Activated naive CD4-positive, alpha-beta T cell treated with anti-CD3 and anti-CD28 coated beads, Interleukin-2, amount 10 ng/mL, durations not matched to agents 7 days and 5 days (primary cell): ENCODE measurements around the gene CAPNS2.
"Not testable (repeated sequence)": the region's sequence is repeated elsewhere in the genome, so short reads cannot be mapped to it uniquely, and the experiment has no call there.

ENCODE experiments used
- CTCF ChIA-PET: fragments of 350-600 bp; sonication (Branson Sonifier 250); formaldehyde crosslinking; loops from one replicate; lab custom pipeline; 2021; ENCODE audit warnings: antibody characterized with exemption; lab: Charles Lee
- DNase-seq: peaks from one replicate; pipeline ENCODE4 v3.0.0-alpha.2; 2020
- H3K27ac Mint-ChIP-seq: one replicate; pipeline ENCODE4 v1.8.0; 2021; ENCODE audit warnings: mild to moderate bottlenecking, moderate library complexity, mixed read lengths
- H3K27me3 Mint-ChIP-seq: one replicate; pipeline ENCODE4 v1.8.0; 2021; ENCODE audit warnings: mild to moderate bottlenecking, mixed read lengths
- H3K36me3 Mint-ChIP-seq: one replicate; pipeline ENCODE4 v1.8.0; 2021; ENCODE audit warnings: mixed read lengths
- H3K4me1 Mint-ChIP-seq: one replicate; pipeline ENCODE4 v1.8.0; 2021; ENCODE audit warnings: mixed read lengths
- H3K4me3 Mint-ChIP-seq: one replicate; pipeline ENCODE4 v1.8.0; 2021; ENCODE audit warnings: mild to moderate bottlenecking, moderate library complexity, mixed read lengths
- H3K9me3 Mint-ChIP-seq: one replicate; pipeline ENCODE4 v1.8.0; 2021; ENCODE audit warnings: mixed read lengths

Gene CAPNS2

GRCh38 chr16:55575496-55575895, 9.0 kb downstream of the CAPNS2 start:
- CTCF ChIA-PET, result no interaction called here

GRCh38 chr16:55576384-55576783, 9.9 kb downstream of the CAPNS2 start:
- Mint-ChIP-seq H3K4me3 (no peak overlapping the region), H3K36me3 (no peaks in the 10 kb centered on the region), H3K27me3 (no peaks in the 10 kb centered on the region), H3K27ac (no peak overlapping the region), H3K4me1 (no peaks in the 10 kb centered on the region), H3K9me3 (no peaks in the 10 kb centered on the region)
- no peak for DNase-seq
- CTCF ChIA-PET, result interaction anchor here (0.7 kb wide), 1 partner anchor 595 kb away, joined by 3 read pairs; no protein-coding TSS in a partner anchor

More at GRCh38 chr16:55575496-55575895, 9.0 kb downstream of the CAPNS2 start:
- no peak for DNase-seq
- Mint-ChIP-seq H3K27ac (no peak overlapping the region), H3K4me3 (no peak overlapping the region), H3K9me3 (no peaks in the 10 kb centered on the region), H3K36me3 (no peaks in the 10 kb centered on the region), H3K27me3 (no peaks in the 10 kb centered on the region), H3K4me1 (no peaks in the 10 kb centered on the region)

DNA sequence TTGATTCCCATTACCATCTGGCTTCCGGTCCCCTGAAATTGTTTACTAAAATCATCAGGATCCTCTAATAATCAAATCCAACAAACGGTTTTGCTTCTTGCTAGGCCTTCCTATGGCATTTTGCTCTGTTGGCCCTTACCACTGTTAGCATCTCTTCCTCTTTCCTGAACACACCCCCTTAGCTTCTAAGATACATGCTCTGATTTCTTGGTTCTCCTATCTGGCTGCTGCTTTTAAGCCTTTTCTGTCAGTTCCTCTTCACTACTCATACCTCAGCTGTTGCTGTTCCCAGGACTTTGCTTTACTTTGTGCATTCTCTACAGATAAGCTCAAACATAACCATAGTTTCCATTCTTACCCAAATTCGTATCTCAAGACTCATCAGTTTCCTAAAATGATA, 11.4 kb downstream of the CAPNS2 start:
- DNase-seq, result no peak

DNA sequence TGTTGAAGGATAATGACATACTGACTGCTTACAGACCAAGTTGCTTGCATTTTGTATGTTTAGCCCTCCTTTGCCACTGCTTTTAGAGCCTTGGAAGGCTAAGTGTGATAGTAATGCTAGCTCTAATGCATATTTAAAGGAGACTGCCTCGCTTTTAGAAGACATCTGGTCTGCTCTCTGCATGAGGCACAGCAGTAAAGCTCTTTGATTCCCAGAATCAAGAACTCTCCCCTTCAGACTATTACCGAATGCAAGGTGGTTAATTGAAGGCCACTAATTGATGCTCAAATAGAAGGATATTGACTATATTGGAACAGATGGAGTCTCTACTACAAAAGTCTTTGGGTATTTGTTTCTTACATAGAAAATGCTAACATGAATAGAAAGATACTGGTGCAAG, 19.1 kb downstream of the CAPNS2 start:
- no peaks in the 10 kb centered on the region for H3K9me3 Mint-ChIP-seq
- no peak overlapping the region for H3K4me3 Mint-ChIP-seq
- H3K27ac Mint-ChIP-seq, result no peak overlapping the region
- no peaks in the 10 kb centered on the region for H3K27me3 Mint-ChIP-seq
- CTCF ChIA-PET, result no interaction called here
- H3K36me3 Mint-ChIP-seq, result no peaks in the 10 kb centered on the region
- no peak for DNase-seq
- H3K4me1 Mint-ChIP-seq, result no peaks in the 10 kb centered on the region

More for the DNA sequence above, 11.4 kb downstream of the CAPNS2 start:
- Mint-ChIP-seq H3K27me3 (no peaks in the 10 kb centered on the region), H3K36me3 (no peaks in the 10 kb centered on the region), H3K27ac (no peak overlapping the region), H3K4me1 (no peaks in the 10 kb centered on the region), H3K4me3 (no peak overlapping the region), H3K9me3 (no peaks in the 10 kb centered on the region)
- CTCF ChIA-PET, result no interaction called here

DNA sequence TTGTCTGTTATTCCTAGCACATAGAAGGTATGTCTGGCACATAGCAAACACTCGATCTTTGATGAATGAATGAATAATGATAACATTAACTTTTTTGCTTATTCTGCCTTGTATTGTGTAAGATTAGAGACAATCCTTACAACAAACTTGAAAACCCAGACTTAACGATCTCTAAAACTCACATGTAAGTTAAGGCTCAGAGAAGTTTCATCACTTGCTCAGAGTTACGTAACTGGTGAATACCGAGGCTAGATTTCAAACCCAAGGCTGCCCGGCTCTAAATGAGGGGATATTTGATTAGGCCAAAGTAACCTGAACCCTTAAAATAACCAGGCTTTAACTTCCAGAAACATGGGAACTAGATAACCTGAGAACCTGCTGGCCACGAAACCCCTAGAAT, 22.3 kb downstream of the CAPNS2 start:
- Mint-ChIP-seq H3K4me1 (no peaks in the 10 kb centered on the region), H3K4me3 (no peak overlapping the region), H3K27ac (no peak overlapping the region), H3K36me3 (no peaks in the 10 kb centered on the region), H3K9me3 (no peaks in the 10 kb centered on the region), H3K27me3 (no peaks in the 10 kb centered on the region)
- no peak for DNase-seq
- CTCF ChIA-PET, result no interaction called here

- CTCF ChIA-PET, result interaction anchor here (1.1 kb wide), 1 partner anchor 112 kb away, joined by 3 read pairs; no protein-coding TSS in a partner anchor
- Mint-ChIP-seq H3K27ac (no peak overlapping the region), H3K4me3 (no peak overlapping the region), H3K4me1 (no peaks in the 10 kb centered on the region), H3K27me3 (no peaks in the 10 kb centered on the region), H3K36me3 (no peaks in the 10 kb centered on the region), H3K9me3 (no peaks in the 10 kb centered on the region)
- DNase-seq, result no peak
Measured at GRCh38 chr16:55592306-55592705, 25.8 kb downstream of the CAPNS2 start.

DNA sequence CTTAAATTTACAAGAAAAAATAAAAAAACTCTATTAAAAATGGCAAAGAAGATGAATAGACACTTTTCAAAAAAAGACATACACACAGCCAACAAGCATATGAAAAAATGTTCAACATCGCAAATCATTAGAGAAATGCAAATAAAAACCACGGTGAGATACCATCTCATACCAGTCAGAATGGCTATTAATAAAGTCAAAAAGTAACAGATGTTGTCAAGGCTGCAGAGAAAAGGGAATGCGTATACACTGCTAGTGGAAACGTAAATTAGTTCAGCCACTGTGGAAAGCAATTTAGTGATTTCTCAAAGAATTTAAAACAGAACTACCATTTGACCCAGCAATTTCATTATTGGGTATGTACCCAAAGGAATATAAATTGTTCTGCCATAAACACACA, 31.4 kb downstream of the CAPNS2 start:
- Mint-ChIP-seq H3K4me1 (no peaks in the 10 kb centered on the region), H3K9me3 (no peaks in the 10 kb centered on the region), H3K27me3 (no peaks in the 10 kb centered on the region), H3K4me3 (no peak overlapping the region), H3K27ac (no peak overlapping the region), H3K36me3 (no peaks in the 10 kb centered on the region)
- CTCF ChIA-PET, result no interaction called here
- DNase-seq, result no peak

- CTCF ChIA-PET, result no interaction called here
Measured at GRCh38 chr16:55605754-55606336, 39.4 kb downstream of the CAPNS2 start.

DNA sequence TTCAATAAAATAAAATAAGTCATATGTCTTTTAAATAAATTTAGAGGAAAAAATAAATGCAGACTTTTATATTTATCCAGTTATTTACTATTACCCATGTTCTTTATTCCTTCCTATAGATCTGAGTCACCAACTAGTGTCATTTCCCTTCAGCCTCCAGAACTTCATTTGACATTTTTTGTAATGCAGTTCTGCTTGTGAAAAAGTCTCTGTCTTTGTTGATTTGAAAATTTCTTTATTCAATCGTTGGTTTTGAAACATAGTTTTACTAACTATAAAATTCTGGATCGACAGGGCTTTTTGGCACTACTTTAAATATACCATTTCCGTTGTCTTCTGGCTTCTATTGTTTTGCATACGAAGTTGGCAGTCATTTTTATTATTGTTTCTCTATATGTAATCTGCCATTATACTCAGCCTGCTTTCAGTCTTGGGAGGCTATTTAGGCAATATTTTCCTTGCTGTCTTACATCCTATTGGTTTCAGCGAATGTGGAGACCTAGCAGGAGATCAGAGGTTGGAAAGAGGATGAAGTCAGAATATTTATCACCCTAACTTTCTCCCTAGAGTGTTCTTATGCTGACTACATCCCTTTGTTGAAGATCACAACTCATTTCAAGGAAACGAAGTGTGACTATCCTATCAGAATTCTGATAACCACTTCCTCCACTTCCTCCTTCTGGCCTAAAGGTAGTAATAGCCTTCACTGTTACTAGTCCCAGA, 47.3 kb downstream of the CAPNS2 start:
- no peaks in the 10 kb centered on the region for H3K27me3 Mint-ChIP-seq
- no peak overlapping the region for H3K4me3 Mint-ChIP-seq
- H3K9me3 Mint-ChIP-seq, result no peaks in the 10 kb centered on the region
- DNase-seq, result no peak
- H3K4me1 Mint-ChIP-seq, result no peaks in the 10 kb centered on the region
- H3K36me3 Mint-ChIP-seq, result no peaks in the 10 kb centered on the region
- CTCF ChIA-PET, result no interaction called here
- H3K27ac Mint-ChIP-seq, result no peak overlapping the region

More at GRCh38 chr16:55605754-55606336, 39.4 kb downstream of the CAPNS2 start:
- no peak overlapping the region for H3K4me3 Mint-ChIP-seq
- no peaks in the 10 kb centered on the region for H3K4me1 Mint-ChIP-seq
- no peaks in the 10 kb centered on the region for H3K36me3 Mint-ChIP-seq
- no peak for DNase-seq
- no peak overlapping the region for H3K27ac Mint-ChIP-seq
- no peaks in the 10 kb centered on the region for H3K9me3 Mint-ChIP-seq
- H3K27me3 Mint-ChIP-seq, result no peaks in the 10 kb centered on the region

DNA sequence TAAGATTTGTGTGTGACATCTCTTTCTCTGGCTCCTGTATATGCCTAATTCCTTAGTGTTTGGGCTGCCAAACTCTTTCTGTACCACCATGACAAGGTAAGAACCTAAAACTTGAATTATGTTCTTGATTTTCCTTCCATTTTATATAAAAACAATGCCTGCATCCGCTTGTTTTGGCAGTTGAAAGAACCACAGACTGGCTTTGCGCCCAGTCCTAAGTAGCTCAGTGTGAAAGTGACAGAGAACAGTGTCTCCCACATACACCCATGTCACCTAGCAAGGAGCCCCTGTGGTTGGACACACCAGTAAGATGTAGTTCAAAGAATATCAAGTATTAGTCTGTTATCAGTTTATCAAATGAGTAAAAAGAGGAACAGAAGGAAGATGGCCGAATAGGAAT, 48.6 kb downstream of the CAPNS2 start:
- CTCF ChIA-PET, result no interaction called here
- no peak for DNase-seq
- H3K36me3 Mint-ChIP-seq, result no peaks in the 10 kb centered on the region
- H3K27ac Mint-ChIP-seq, result no peak overlapping the region
- H3K4me3 Mint-ChIP-seq, result no peak overlapping the region
- H3K9me3 Mint-ChIP-seq, result no peaks in the 10 kb centered on the region
- no peaks in the 10 kb centered on the region for H3K4me1 Mint-ChIP-seq
- H3K27me3 Mint-ChIP-seq, result no peaks in the 10 kb centered on the region

GRCh38 chr16:55615670-55616069, 49.2 kb downstream of the CAPNS2 start:
- H3K27me3 Mint-ChIP-seq, H3K4me3 Mint-ChIP-seq, H3K36me3 Mint-ChIP-seq, H3K9me3 Mint-ChIP-seq, H3K27ac Mint-ChIP-seq, DNase-seq, H3K4me1 Mint-ChIP-seq, CTCF ChIA-PET: not testable (repeated sequence)
